Endodermal cell (in vitro differentiated cells): ENCODE measurements around the gene TMEM17. TPM values are rescaled to one million over a fixed set of nuclear protein-coding genes. Genes with fewer than 3 reads are reported as not detected.

Experiments used
- DNase-seq: peaks from one replicate; pipeline ENCODE4 v3.0.0-alpha.2; 2017
- H3K27ac ChIP-seq: 2 replicates; pipeline ENCODE4 v1.5.1; 2013; ENCODE audit warnings: mild to moderate bottlenecking, low read depth, low read length, moderate library complexity
- H3K27me3 ChIP-seq: 2 replicates; pipeline ENCODE4 v1.6.1; 2013; ENCODE audit warnings: mild to moderate bottlenecking, low read length, moderate library complexity; ENCODE audit not compliant: insufficient read depth, control insufficient read depth, poor library complexity, severe bottlenecking
- H3K36me3 ChIP-seq: 2 replicates; pipeline ENCODE4 v1.7.0; 2013; ENCODE audit warnings: mild to moderate bottlenecking, low read length, moderate library complexity; ENCODE audit not compliant: control insufficient read depth, insufficient read depth
- H3K4me1 ChIP-seq: one replicate; pipeline ENCODE4 v1.7.0; 2013; ENCODE audit warnings: low read length; ENCODE audit not compliant: control insufficient read depth, insufficient read depth
- H3K4me3 ChIP-seq: 2 replicates; pipeline ENCODE4 v1.5.1; 2013; ENCODE audit warnings: mild to moderate bottlenecking, low read length, moderate library complexity
- H3K9ac ChIP-seq: 2 replicates; pipeline ENCODE4 v1.6.1; 2013; ENCODE audit warnings: mild to moderate bottlenecking, low read length, moderate library complexity; ENCODE audit not compliant: poor library complexity, severe bottlenecking; ENCODE audit errors: extremely low read depth
- H3K9me3 ChIP-seq: 2 replicates; pipeline ENCODE4 v1.6.1; 2013; ENCODE audit warnings: mild to moderate bottlenecking, low read length, moderate library complexity; ENCODE audit not compliant: control insufficient read depth
- H3K27ac Mint-ChIP-seq: 2 replicates; pipeline ENCODE4 v1.8.0; 2020; ENCODE audit warnings: mixed read lengths
- H3K27me3 Mint-ChIP-seq: 2 replicates; pipeline ENCODE4 v1.8.0; 2021; ENCODE audit warnings: mild to moderate bottlenecking, mixed read lengths; ENCODE audit not compliant: insufficient read depth
- H3K36me3 Mint-ChIP-seq: 2 replicates; pipeline ENCODE4 v1.8.0; 2020; ENCODE audit warnings: low read depth, mixed read lengths
- H3K4me1 Mint-ChIP-seq: 2 replicates; pipeline ENCODE4 v1.8.0; 2020; ENCODE audit warnings: mixed read lengths
- H3K4me3 Mint-ChIP-seq: 2 replicates; pipeline ENCODE4 v1.8.0; 2020; ENCODE audit warnings: mild to moderate bottlenecking, moderate library complexity, mixed read lengths
- H3K9me3 Mint-ChIP-seq: 2 replicates; pipeline ENCODE4 v1.8.0; 2020; ENCODE audit warnings: mild to moderate bottlenecking, mixed read lengths
- WGBS, 2 experiments: methylation state at CpG; one replicate each; pipeline versions ENCODE4 v1.1.5 to v1.1.7; 2013; ENCODE audit warnings: missing lambda C conversion rate in 2 of 2, mixed read lengths in 1 of 2; ENCODE audit not compliant: insufficient coverage in 1 of 2, insufficient read length in 1 of 2; 5-methylcytosine and 5-hydroxymethylcytosine counted together
- total RNA-seq, 2 donors: library from RNA; stranded (reverse); fragmentation: NEBNext Ultra II Directional in 1 of 2; extraction: Animal tissue kit (Norgen Biotek cat#: 25700) in 1 of 2; gene quantifications; 2 replicates in 1 of 2; 3 replicates in 1 of 2; pipeline ENCODE4 v1.2.1, GENCODE V29; 2021
- TF ChIP-seq, protein P1 (sequence below): fragments of 200-600 bp; sonication (generic); conservative IDR thresholded peaks from 2 replicates; pipeline ENCODE4 v1.5.0; 2021; ENCODE audit warnings: antibody characterized with exemption, mild to moderate bottlenecking

The TMEM17 gene
- total RNA-seq, 2 donors from 2014 or later: 1.8 to 2.0 TPM

- H3K4me1 ChIP-seq: peaks cover 7% of the 10 kb centered on the region
- H3K4me1 Mint-ChIP-seq: peaks cover 41% of the 10 kb centered on the region
- H3K9ac ChIP-seq: no peak overlapping the region
- no peaks in the 10 kb centered on the region for H3K27me3 ChIP-seq
- H3K27ac ChIP-seq: no peak overlapping the region
- H3K36me3 ChIP-seq: no peaks in the 10 kb centered on the region
- no peaks in the 10 kb centered on the region for H3K36me3 Mint-ChIP-seq
- WGBS, 2 experiments: 95 to 100% methylated on average over 4 to 6 of the region's 7 CpGs
- H3K4me3 Mint-ChIP-seq: no peak overlapping the region
- no peaks in the 10 kb centered on the region for H3K9me3 Mint-ChIP-seq
- no peak for DNase-seq
- no peak overlapping the region for H3K27ac Mint-ChIP-seq
- no peaks in the 10 kb centered on the region for H3K9me3 ChIP-seq
- H3K4me3 ChIP-seq: no peak overlapping the region
- TF ChIP-seq, protein P1, sequence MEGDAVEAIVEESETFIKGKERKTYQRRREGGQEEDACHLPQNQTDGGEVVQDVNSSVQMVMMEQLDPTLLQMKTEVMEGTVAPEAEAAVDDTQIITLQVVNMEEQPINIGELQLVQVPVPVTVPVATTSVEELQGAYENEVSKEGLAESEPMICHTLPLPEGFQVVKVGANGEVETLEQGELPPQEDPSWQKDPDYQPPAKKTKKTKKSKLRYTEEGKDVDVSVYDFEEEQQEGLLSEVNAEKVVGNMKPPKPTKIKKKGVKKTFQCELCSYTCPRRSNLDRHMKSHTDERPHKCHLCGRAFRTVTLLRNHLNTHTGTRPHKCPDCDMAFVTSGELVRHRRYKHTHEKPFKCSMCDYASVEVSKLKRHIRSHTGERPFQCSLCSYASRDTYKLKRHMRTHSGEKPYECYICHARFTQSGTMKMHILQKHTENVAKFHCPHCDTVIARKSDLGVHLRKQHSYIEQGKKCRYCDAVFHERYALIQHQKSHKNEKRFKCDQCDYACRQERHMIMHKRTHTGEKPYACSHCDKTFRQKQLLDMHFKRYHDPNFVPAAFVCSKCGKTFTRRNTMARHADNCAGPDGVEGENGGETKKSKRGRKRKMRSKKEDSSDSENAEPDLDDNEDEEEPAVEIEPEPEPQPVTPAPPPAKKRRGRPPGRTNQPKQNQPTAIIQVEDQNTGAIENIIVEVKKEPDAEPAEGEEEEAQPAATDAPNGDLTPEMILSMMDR: no peak
- peaks cover 12% of the 10 kb centered on the region for H3K27me3 Mint-ChIP-seq
Measured at GRCh38 chr2:62471816-62472215, 34.2 kb downstream of the TMEM17 start.

DNA sequence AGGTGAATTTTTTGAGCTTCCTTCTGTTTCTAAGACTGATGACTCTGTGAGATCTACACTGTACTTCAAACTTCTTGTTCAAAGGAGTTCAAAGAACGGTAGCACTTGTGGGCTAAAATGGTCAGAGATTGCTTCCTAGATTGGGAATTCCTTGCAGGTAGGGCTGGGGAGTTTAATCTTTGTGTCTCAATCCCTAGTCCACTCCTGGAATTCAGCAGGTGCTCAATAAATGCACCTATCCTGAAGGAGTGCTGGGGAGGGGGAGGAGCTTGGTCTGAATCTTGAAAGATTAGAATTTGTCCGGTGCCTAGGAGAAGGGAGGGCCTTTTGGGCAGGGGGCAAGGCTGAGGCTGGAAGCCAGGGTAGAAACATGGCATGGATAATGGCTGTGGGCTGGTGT, 34.6 kb downstream of the TMEM17 start:
- Histone ChIP-seq H3K4me1 (peaks cover 7% of the 10 kb centered on the region), H3K9me3 (no peaks in the 10 kb centered on the region), H3K9ac (no peak overlapping the region), H3K27me3 (no peaks in the 10 kb centered on the region), H3K4me3 (no peak overlapping the region), H3K27ac (no peak overlapping the region), H3K36me3 (no peaks in the 10 kb centered on the region)
- H3K4me1 Mint-ChIP-seq: peaks cover 39% of the 10 kb centered on the region
- no peak overlapping the region for H3K27ac Mint-ChIP-seq
- no peaks in the 10 kb centered on the region for H3K9me3 Mint-ChIP-seq
- no peak overlapping the region for H3K4me3 Mint-ChIP-seq
- peaks cover 12% of the 10 kb centered on the region for H3K27me3 Mint-ChIP-seq
- no peaks in the 10 kb centered on the region for H3K36me3 Mint-ChIP-seq
- no peak for DNase-seq
- TF ChIP-seq, protein P1: no peak
- WGBS, 2 experiments: 78 to 97% methylated on average over 2 of the region's 2 CpGs

DNA sequence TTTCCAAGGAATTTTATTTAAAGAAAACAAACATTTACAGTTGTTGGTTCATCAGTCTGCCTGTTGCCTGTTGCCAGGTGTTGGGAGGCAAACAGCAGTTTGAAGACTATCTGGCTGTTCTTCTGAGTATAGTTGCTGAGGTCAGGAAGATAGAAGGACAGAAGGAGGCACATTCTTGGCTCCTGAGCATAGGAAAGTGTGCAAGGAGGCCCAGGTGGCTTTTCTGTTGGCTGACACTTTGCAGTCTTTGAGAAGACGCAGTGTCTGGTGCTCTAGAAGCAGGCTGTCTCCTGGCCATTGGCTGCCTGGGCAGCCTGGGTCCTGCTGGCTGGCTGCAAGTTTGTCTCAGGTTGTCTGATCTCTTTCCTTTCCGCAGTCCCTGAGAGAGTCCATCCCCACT, 36.4 kb downstream of the TMEM17 start:
- 90 to 100% methylated on average over 2 of the region's 2 CpGs for WGBS, 2 experiments
- no peak overlapping the region for H3K27ac ChIP-seq
- TF ChIP-seq, protein P1: no peak

More for the DNA sequence above, 36.4 kb downstream of the TMEM17 start:
- H3K27me3 ChIP-seq: no peaks in the 10 kb centered on the region
- no peak for DNase-seq
- Mint-ChIP-seq H3K4me1 (peaks cover 41% of the 10 kb centered on the region), H3K27me3 (peaks cover 12% of the 10 kb centered on the region), H3K9me3 (no peaks in the 10 kb centered on the region), H3K27ac (no peak overlapping the region), H3K36me3 (no peaks in the 10 kb centered on the region), H3K4me3 (no peak overlapping the region)
- no peak overlapping the region for H3K4me3 ChIP-seq
- peaks cover 13% of the 10 kb centered on the region for H3K4me1 ChIP-seq
- no peaks in the 10 kb centered on the region for H3K9me3 ChIP-seq
- no peaks in the 10 kb centered on the region for H3K36me3 ChIP-seq
- H3K9ac ChIP-seq: no peak overlapping the region
